A549 (cell line): ENCODE measurements around the gene BANP. TPM values are rescaled to one million over a fixed set of nuclear protein-coding genes. Genes with fewer than 3 reads are reported as not detected.
"Not testable (repeated sequence)": the region's sequence is repeated elsewhere in the genome, so short reads cannot be mapped to it uniquely, and the experiment has no call there.

ENCODE experiments used
- ATAC-seq, 2 experiments: fragments of 200-7000 bp in 1 of 2; fragments of >200 bp in 1 of 2; cut with Nextera tagmentation in 1 of 2; cut with Tn5 transposase in 1 of 2; 3 replicates each; pipeline versions ENCODE4 v1.8.0 to v1.9.1; 2018 to 2020; ENCODE audit warnings: mild to moderate bottlenecking in 1 of 2, moderate library complexity in 1 of 2
- CTCF ChIA-PET: fragments of 300-600 bp; sonication (Branson Sonifier 250); formaldehyde crosslinking; extraction: SDS; loops from one replicate; lab custom pipeline; 2021; ENCODE audit warnings: antibody characterized with exemption, inconsistent platforms; lab: Yijun Ruan, JAX
- POLR2A ChIA-PET: fragments of 350-600 bp; formaldehyde crosslinking; extraction: SDS; loops from one replicate; lab custom pipeline; 2021; ENCODE audit warnings: antibody characterized with exemption, inconsistent platforms; lab: Yijun Ruan, JAX
- DNase-seq, 2 experiments: peaks; one replicate each; pipeline versions ENCODE4 v3.0.0 to v3.0.0-alpha.2; 2011 to 2016; ENCODE audit warnings: low read depth in 1 of 2, low spot score in 1 of 2
- FAIRE-seq: peaks from 2 replicates; lab custom pipeline; 2011; peaks lifted over from hg19 to GRCh38; lab: Jason Lieb, UNC
- H3K27ac ChIP-seq, 2 experiments: fragments of >200 bp; sonication (Bioruptor Twin); formaldehyde crosslinking; 3 replicates each; pipeline ENCODE4 v1.5.1; 2016 to 2017
- H3K4me1 ChIP-seq: fragments of >200 bp; sonication (Bioruptor Twin); formaldehyde crosslinking; 3 replicates; pipeline ENCODE4 v1.6.1; 2016
- H3K4me2 ChIP-seq: fragments of >200 bp; sonication (Bioruptor Twin); formaldehyde crosslinking; 3 replicates; pipeline ENCODE4 v1.6.1; 2016
- H3K4me3 ChIP-seq: fragments of >200 bp; sonication (Bioruptor Twin); formaldehyde crosslinking; 3 replicates; pipeline ENCODE4 v1.5.1; 2016
- H3K9me3 ChIP-seq: fragments of >200 bp; sonication (Bioruptor Twin); formaldehyde crosslinking; 3 replicates; pipeline ENCODE4 v1.6.1; 2016
- BHLHE40 ChIP-seq: IDR thresholded peaks from 2 replicates; pipeline ENCODE4 v1.6.1; 2012; ENCODE audit warnings: low read depth, low read length, inconsistent platforms
- CBX8 ChIP-seq: fragments of 200-600 bp; sonication (generic); IDR thresholded peaks from 2 replicates; pipeline ENCODE4 v1.6.1; 2016
- CEBPB ChIP-seq, 2 experiments: fragments of >200 bp in 1 of 2; sonication (Bioruptor Twin) in 1 of 2; formaldehyde crosslinking in 1 of 2; IDR thresholded peaks; 2 replicates each; pipeline ENCODE4 v1.6.1; 2012 to 2016
- EHF ChIP-seq: fragments of 250-450 bp; sonication (Bioruptor Pico); IDR thresholded peaks from 2 replicates; pipeline ENCODE4 v1.5.0; 2020; ENCODE audit warnings: mild to moderate bottlenecking
- GATA3 ChIP-seq: IDR thresholded peaks from 2 replicates; pipeline ENCODE4 v1.6.1; 2012; ENCODE audit warnings: borderline replicate concordance
- HOXB5 ChIP-seq: fragments of 250-450 bp; sonication (Bioruptor Pico); IDR thresholded peaks from 2 replicates; pipeline ENCODE4 v1.5.0; 2020; ENCODE audit warnings: mild to moderate bottlenecking, moderate library complexity
- KDM1A ChIP-seq: fragments of 200-600 bp; sonication (generic); IDR thresholded peaks from 2 replicates; pipeline ENCODE4 v1.6.1; 2016; ENCODE audit warnings: low read depth, mild to moderate bottlenecking
- KDM5A ChIP-seq: fragments of 200-600 bp; sonication (generic); IDR thresholded peaks from 2 replicates; pipeline ENCODE4 v1.6.1; 2016; ENCODE audit warnings: antibody characterized with exemption, mild to moderate bottlenecking
- MAFK ChIP-seq: fragments of 450-650 bp; IDR thresholded peaks from 2 replicates; pipeline ENCODE4 v1.6.1; 2014; ENCODE audit not compliant: partially characterized antibody
- MYC ChIP-seq: IDR thresholded peaks from 2 replicates; pipeline ENCODE4 v1.6.1; 2012; ENCODE audit warnings: mild to moderate bottlenecking, inconsistent platforms, low read length, improper control_type of control experiment, borderline replicate concordance
- RAD21 ChIP-seq, 2 experiments: fragments of >200 bp in 1 of 2; sonication (Bioruptor Twin) in 1 of 2; formaldehyde crosslinking in 1 of 2; IDR thresholded peaks in 1 of 2; conservative IDR thresholded peaks in 1 of 2; 2 replicates in 1 of 2; 3 replicates in 1 of 2; pipeline ENCODE4 v1.6.1; 2012 to 2018; ENCODE audit warnings: inconsistent platforms in 1 of 2
- SMC3 ChIP-seq: fragments of >200 bp; sonication (Bioruptor Twin); formaldehyde crosslinking; IDR thresholded peaks from 3 replicates; pipeline ENCODE4 v1.6.1; 2018; ENCODE audit warnings: inconsistent platforms
- TFCP2L1 ChIP-seq: fragments of 250-450 bp; sonication (Bioruptor Pico); IDR thresholded peaks from 2 replicates; pipeline ENCODE4 v1.5.0; 2021; ENCODE audit warnings: mild to moderate bottlenecking
- ZC3H11A ChIP-seq: fragments of 450-650 bp; IDR thresholded peaks from 2 replicates; pipeline ENCODE4 v1.6.1; 2014; ENCODE audit warnings: antibody characterized with exemption, mild to moderate bottlenecking
- WGBS: methylation state at CpG from one replicate; pipeline ENCODE4 v1.1.6; 2017; ENCODE audit errors: missing lambda C conversion rate; 5-methylcytosine and 5-hydroxymethylcytosine counted together
- polyA plus RNA-seq, 4 experiments: library from polyadenylated mRNA; depleted of rRNA in 3 of 4; stranded (reverse); fragments of >200 nt; fragmentation: RNase III in 1 of 4; extraction: RNeasy Plus Mini Kit Qiagen cat#74134 plus additional on column Dnase treatment in 1 of 4; gene quantifications; 2 replicates in 3 of 4; 3 replicates in 1 of 4; pipeline ENCODE4 v1.2.3, GENCODE V29; 2011 to 2017
- TF ChIP-seq, protein P1 (sequence below): fragments of 450-650 bp; IDR thresholded peaks from 2 replicates; pipeline ENCODE4 v1.6.1; 2014; ENCODE audit warnings: antibody characterized with exemption
- TF ChIP-seq, protein P2 (sequence below): fragments of 150-350 bp; IDR thresholded peaks from 2 replicates; pipeline ENCODE4 v1.6.1; 2014; ENCODE audit warnings: low read depth, mild to moderate bottlenecking, low read length
- TF ChIP-seq, protein P3 (sequence below): IDR thresholded peaks from 2 replicates; pipeline ENCODE4 v1.6.1; 2012; ENCODE audit warnings: low read depth, borderline replicate concordance
- TF ChIP-seq, protein P4 (sequence below): fragments of 250-450 bp; sonication (Bioruptor Pico); IDR thresholded peaks from 2 replicates; pipeline ENCODE4 v1.5.0; 2020; ENCODE audit warnings: low read depth, mild to moderate bottlenecking, moderate library complexity
- TF ChIP-seq, protein P5 (sequence below): fragments of >200 bp; sonication (Bioruptor Twin); formaldehyde crosslinking; IDR thresholded peaks from 3 replicates; pipeline ENCODE4 v1.5.1; 2016

The BANP gene
- polyA plus RNA-seq, 2 of the 4 experiments (the other 2 are of a cell fraction): 17.1 to 17.2 TPM

DNA sequence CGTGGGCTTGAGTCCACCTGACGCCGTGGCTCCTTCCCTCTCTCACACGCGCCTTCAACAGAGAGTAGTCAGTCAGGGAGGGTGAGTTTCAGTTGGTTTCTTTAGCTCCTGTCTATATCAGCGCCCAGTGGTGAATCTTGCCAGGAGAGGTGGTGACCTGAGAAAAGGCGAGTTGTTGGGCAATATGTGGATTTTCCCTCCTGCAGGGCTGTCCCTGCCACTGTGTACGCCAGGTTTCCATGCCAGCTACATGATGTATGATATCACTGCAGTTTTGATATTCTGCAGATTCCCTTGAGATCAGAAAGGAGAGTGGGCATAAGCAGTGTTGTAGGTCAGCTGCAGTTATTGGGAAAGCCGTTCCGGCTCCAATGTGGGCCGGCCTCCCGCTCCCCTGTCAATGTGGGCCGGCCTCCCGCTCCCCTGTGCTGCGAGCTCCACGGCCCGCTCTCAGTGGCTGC is 31.4 kb downstream of the BANP start:
- Histone ChIP-seq H3K4me3 (no peak overlapping the region), H3K27ac (peak overlapping the region; percentile 48 to 78; a peak in 4 of 6 replicates), H3K9me3 (no peaks in the 10 kb centered on the region), H3K4me2 (no peak overlapping the region; the same call in 2 of the 3 replicates), H3K4me1 (peaks cover 26% of the 10 kb centered on the region)
- ChIA-PET CTCF (interaction anchor here (0.7 to 3.7 kb wide), 13 partner anchors 9 to 553 kb away, joined by 3 to 21 read pairs (median 3); partner anchors contain the start of gene ZNF469), POLR2A (no interaction called here)
- FAIRE-seq: no peak
- no peak for DNase-seq
- 88% methylated on average over 17 of the region's 17 CpGs for WGBS
- ATAC-seq: no peak; a peak in 1 of 6 replicates
- no peak for TF ChIP-seq BHLHE40
- TF ChIP-seq, protein P1, sequence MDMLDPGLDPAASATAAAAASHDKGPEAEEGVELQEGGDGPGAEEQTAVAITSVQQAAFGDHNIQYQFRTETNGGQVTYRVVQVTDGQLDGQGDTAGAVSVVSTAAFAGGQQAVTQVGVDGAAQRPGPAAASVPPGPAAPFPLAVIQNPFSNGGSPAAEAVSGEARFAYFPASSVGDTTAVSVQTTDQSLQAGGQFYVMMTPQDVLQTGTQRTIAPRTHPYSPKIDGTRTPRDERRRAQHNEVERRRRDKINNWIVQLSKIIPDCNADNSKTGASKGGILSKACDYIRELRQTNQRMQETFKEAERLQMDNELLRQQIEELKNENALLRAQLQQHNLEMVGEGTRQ: no peak
- TF ChIP-seq, protein P2, sequence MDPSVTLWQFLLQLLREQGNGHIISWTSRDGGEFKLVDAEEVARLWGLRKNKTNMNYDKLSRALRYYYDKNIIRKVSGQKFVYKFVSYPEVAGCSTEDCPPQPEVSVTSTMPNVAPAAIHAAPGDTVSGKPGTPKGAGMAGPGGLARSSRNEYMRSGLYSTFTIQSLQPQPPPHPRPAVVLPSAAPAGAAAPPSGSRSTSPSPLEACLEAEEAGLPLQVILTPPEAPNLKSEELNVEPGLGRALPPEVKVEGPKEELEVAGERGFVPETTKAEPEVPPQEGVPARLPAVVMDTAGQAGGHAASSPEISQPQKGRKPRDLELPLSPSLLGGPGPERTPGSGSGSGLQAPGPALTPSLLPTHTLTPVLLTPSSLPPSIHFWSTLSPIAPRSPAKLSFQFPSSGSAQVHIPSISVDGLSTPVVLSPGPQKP: no peak
- TF ChIP-seq, protein P3, sequence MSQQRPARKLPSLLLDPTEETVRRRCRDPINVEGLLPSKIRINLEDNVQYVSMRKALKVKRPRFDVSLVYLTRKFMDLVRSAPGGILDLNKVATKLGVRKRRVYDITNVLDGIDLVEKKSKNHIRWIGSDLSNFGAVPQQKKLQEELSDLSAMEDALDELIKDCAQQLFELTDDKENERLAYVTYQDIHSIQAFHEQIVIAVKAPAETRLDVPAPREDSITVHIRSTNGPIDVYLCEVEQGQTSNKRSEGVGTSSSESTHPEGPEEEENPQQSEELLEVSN: no peak
- TF ChIP-seq TFCP2L1 (CRISPR knock-in tag): no peak
- TF ChIP-seq KDM1A: no peak
- no peak for TF ChIP-seq CEBPB (IDR thresholded peaks at IDR 0.05)
- TF ChIP-seq MYC: no peak
- no peak for TF ChIP-seq HOXB5 (CRISPR knock-in tag)
- TF ChIP-seq, protein P4, sequence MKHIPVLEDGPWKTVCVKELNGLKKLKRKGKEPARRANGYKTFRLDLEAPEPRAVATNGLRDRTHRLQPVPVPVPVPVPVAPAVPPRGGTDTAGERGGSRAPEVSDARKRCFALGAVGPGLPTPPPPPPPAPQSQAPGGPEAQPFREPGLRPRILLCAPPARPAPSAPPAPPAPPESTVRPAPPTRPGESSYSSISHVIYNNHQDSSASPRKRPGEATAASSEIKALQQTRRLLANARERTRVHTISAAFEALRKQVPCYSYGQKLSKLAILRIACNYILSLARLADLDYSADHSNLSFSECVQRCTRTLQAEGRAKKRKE (CRISPR knock-in tag): no peak
- TF ChIP-seq RAD21 (conservative IDR thresholded peaks at IDR 0.05 in 1 of 2, IDR thresholded peaks at IDR 0.05 in 1 of 2): no peak
- TF ChIP-seq MAFK: no peak
- TF ChIP-seq EHF (CRISPR knock-in tag): no peak
- TF ChIP-seq CBX8: no peak
- no peak for TF ChIP-seq ZC3H11A
- no peak for TF ChIP-seq GATA3
- no peak for TF ChIP-seq KDM5A

DNA sequence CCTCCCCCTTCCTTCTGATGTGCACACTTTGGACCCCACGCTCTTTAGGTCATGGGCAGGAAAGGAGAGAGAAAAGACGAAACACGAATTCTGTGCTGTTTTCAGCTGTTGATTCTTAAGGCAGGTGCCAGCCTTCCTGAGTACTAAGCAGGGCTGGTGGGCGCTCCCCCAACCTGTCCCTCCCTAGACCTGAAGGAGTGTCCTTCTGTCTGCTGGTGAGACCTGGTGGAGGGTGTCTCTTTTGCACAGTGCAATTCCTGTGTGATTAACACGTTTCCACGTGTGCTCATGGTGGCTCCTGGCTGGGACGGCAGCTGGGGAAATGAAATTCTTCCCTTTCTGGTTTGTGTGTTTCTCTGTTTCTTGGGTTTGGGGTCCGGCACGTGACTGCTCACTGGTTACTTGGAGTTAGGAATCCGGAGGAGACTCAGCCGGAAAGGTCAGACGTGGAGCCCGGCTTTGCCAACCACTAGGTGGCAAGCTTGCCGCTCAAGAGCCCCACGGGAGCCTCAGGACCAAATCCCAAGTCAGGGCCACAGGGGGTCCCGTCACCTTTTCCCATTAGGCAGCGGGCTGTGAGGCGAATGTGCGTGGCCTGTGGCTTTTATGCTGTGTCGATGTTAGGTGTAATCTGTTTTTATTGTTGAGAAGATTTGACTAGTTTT is 32.0 kb downstream of the BANP start:
- Histone ChIP-seq H3K4me1 (peaks cover 26% of the 10 kb centered on the region), H3K27ac (peak overlapping the region; percentile 48 to 78; a peak in 5 of 6 replicates), H3K4me2 (peak overlapping the region; percentile 39)
- H3K9me3 ChIP-seq, FAIRE-seq, H3K4me3 ChIP-seq, POLR2A ChIA-PET: not testable (repeated sequence)
- CTCF ChIA-PET: interaction anchor here (0.7 to 3.7 kb wide), 17 partner anchors 9 to 580 kb away, joined by 3 to 21 read pairs (median 3); partner anchors contain the start of gene ZNF469
- ATAC-seq (peak; percentile 93 to 97), DNase-seq (peak in 1 of 2 experiments; percentile 16)
- TF ChIP-seq SMC3 (peak; percentile 62), RAD21 (conservative IDR thresholded peaks at IDR 0.05 in 1 of 2, IDR thresholded peaks at IDR 0.05 in 1 of 2) (peak; percentile 67 to 78)
- TF ChIP-seq, protein P5, sequence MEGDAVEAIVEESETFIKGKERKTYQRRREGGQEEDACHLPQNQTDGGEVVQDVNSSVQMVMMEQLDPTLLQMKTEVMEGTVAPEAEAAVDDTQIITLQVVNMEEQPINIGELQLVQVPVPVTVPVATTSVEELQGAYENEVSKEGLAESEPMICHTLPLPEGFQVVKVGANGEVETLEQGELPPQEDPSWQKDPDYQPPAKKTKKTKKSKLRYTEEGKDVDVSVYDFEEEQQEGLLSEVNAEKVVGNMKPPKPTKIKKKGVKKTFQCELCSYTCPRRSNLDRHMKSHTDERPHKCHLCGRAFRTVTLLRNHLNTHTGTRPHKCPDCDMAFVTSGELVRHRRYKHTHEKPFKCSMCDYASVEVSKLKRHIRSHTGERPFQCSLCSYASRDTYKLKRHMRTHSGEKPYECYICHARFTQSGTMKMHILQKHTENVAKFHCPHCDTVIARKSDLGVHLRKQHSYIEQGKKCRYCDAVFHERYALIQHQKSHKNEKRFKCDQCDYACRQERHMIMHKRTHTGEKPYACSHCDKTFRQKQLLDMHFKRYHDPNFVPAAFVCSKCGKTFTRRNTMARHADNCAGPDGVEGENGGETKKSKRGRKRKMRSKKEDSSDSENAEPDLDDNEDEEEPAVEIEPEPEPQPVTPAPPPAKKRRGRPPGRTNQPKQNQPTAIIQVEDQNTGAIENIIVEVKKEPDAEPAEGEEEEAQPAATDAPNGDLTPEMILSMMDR: peak; percentile 62
- TF ChIP-seq, protein P1: peak; percentile 48; the same call in 1 of the 2 replicates
- 18% methylated on average over 20 of the region's 20 CpGs for WGBS

DNA sequence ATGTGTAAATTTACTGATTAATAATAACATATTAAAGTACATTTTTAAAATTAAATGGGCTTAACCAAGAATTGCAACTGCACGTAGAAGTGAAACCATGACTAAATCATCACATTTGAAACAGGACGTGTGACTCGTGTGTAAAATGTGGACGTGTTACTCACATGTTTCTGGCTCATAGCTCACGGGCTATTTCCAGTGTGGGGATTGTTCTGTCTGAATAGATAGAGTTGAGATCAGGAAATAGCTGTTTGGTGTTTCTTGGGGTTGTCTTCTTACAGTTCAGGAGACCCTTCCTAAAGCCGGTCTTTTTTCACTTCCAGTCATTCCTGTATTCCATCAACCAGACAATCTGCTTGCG is 32.5 kb downstream of the BANP start:
- H3K27ac ChIP-seq: peak overlapping the region; percentile 46 to 78; a peak in 4 of 6 replicates
- H3K9me3 ChIP-seq, DNase-seq, H3K4me3 ChIP-seq, FAIRE-seq, ATAC-seq, POLR2A ChIA-PET: not testable (repeated sequence)
- peak overlapping the region; percentile 39; the same call in 1 of the 3 replicates for H3K4me2 ChIP-seq
- H3K4me1 ChIP-seq: peaks cover 26% of the 10 kb centered on the region
- 59% methylated on average over 7 of the region's 7 CpGs for WGBS
- CTCF ChIA-PET: interaction anchor here (1.1 to 3.7 kb wide), 11 partner anchors 10 to 579 kb away, joined by 3 to 21 read pairs (median 4); partner anchors contain the start of gene ZNF469

DNA sequence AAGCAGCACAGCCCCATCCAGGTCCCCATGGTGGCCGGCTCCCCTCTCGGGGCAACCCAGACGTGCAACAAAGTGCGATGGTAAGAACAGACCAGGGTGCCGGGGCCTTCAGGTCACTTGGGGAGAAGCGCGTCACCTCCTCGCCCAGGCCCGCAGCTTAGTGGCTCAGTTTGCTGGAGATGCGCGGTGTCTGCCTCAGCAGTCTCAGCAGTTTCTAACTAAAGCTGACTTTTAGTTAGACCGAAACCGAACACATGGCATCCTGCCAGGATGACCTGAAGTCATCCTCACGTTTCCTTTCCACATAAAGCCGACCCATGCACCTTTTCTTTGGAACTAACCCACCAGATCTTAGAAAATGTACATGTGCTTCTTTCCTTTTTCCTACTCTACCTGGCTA is 32.9 kb downstream of the BANP start:
- not testable (repeated sequence) for ATAC-seq, H3K9me3 ChIP-seq, H3K4me3 ChIP-seq, FAIRE-seq, H3K4me2 ChIP-seq, DNase-seq, H3K27ac ChIP-seq
- CTCF ChIA-PET: interaction anchor here (1.1 to 3.7 kb wide), 10 partner anchors 10 to 579 kb away, joined by 3 to 21 read pairs (median 4); partner anchors contain the start of gene ZNF469
- peaks cover 26% of the 10 kb centered on the region for H3K4me1 ChIP-seq
- 88% methylated on average over 15 of the region's 15 CpGs for WGBS
- POLR2A ChIA-PET: interaction anchor here (0.5 kb wide), 1 partner anchor 1241 kb away, joined by 9 read pairs; no protein-coding TSS in a partner anchor
